Measurements from ENCODE around the gene SVIL.
"Not testable (repeated sequence)": the region's sequence is repeated elsewhere in the genome, so short reads cannot be mapped to it uniquely, and the experiment has no call there.

Gene SVIL

DNA sequence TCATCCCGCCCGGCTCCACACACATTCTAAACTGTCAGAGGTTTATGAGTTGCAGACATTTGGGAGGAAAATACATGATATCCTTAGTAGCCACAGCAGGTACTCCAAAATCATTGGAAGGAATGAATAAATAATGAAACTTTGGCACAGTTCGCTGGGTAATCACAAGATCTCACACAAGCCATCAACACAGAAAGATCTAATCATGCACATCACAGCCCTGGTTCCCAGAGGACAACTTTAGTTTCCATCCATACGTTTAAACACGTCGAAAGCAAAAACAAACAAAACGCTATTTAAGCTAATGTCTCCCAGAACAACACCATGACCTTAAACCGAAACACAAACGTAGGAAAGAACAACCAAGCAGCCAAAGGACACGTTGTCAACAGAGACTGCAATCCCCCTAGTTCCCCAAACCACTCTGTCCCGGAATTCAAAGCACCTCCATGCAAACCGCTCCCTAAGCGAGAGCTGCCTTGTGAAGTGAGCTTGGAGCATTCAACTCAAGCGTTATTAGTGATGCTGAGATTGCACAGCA lies 12.3 kb downstream of the SVIL start:
- DNase-seq (ENCODE audit: low read depth in 2 of 2): no peak

DNA sequence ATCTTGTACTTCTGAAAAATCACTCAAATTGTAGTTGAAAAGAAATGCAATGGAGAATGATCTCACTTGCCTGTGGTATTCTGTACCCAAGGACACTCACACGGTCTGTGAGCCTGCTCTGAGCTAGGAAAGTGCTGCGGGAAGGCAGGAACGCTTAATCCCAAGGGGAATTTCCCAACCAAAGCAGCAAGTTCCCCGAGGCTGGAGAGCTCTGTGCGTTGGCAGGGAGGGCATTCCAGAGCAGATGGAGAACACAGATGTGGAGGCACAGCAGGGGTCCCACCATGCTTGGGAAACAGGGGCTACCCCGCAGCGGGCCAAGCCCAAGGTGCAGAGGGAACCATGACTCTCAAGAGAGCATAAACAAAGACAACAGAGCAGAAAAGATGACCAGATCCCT lies 13.6 kb downstream of the SVIL start:
- DNase-seq (ENCODE audit: low read depth in 2 of 2): no peak

DNA sequence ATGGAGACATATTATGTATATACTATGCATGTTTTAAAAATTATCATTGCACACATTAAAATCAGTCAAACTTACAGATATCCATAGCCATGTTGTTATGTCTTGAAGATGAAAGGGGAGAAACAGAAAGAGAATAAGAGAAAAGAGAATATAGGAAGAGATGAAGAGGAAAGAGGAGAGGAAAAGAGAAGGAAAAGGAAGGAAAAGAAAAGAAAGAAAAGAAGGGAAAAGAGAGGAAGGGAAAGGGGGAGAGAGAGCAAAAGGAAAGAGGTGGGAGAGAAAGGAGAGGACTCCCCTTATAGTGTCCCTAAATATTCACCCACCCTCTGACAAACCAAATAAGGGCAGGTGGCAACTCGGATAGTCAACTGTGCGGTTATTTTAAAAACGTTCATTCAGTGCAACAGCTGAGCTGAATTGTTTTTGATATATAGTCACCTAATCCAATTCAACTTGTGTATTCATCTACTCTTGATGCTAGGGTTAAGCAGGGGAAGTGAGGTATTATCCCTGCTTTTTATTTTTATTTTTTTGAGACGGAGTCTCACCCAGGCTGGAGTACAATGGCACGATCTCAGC lies 14.6 kb downstream of the SVIL start:
- DNase-seq (ENCODE audit: low read depth in 2 of 2): no peak

DNA sequence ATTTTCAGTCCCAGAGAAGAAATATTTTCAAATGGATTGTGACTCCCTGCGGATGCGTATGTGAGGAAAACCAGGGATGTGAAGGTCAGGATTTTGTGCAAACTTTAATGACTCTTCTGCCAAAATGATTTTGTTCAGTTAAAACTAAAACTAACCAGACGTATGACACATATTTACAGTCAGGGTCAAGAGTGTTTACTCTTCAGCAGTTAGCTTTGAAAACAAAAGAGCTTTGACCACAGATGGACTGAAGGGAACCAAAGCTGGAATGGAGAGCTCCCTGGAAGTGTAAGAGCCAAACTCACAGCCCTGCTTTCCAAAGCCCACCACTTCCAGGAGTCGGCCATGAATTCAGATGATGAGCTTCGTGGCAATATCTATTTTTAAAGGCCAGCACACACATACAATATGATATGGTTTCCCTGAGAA lies 15.5 kb downstream of the SVIL start:
- DNase-seq (ENCODE audit: low read depth in 2 of 2): no peak

DNA sequence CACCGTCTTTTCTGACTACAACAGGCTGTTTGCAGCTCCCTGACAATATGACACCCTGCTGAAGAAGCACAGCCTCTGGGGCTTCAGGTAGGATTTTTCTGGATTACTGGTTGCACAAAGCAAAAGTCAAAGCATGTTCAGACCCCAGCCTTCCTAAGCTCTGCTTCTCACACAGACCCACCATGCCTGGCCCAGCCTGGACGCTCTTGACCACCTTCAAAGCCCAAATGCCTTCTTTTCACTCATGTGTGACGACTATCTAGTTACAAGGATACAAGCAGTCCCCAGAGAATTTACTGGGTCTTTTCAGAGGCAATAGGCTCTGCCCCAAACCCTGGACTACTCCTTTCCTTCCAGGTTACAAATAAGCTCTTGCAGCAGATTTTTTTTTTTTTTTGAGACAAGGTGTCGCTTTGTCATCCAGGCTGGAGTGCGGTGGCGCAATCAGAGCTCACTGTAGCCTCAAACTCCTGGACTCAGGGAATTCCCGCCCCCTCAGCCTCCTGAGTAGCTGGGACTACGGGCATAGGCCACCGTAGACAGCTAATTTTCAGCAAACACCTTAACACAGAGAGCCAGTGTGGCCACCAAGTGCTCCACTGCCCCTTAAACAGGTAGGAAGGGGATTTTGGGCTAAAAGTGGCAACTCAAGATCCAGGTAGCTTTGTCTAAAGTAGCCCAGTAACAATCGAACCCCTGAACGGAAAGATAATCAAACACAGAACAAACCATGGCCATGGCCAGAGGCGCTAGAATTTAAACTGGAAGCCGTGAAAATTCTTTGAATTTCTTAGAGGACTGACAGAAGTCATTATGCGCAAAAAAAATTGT lies 16.2 kb downstream of the SVIL start:
- DNase-seq (ENCODE audit: low read depth in 2 of 2): no peak

DNA sequence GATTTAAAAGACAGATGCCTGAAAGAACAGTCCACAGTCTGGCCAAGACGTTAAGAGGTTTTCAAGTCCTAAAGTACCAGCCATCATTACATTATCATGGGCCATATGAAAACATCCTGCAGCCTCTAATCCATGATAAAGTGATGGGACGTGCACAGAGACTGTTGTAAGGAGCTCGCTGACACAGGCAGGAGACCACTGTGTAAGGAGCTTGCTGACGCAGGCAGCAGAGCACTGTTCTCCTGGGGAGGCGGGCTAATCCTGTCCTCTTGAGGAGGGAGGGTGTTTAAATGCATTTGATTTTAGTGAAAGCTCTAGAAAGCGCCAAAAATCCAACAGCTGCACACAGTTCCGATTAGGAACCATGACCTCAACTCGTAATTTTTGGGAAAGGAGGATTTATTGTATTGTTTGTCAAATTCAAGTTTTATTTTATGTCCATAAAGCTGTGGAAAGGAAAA lies 16.9 kb downstream of the SVIL start:
- no peak for DNase-seq (ENCODE audit: low read depth in 2 of 2)

DNA sequence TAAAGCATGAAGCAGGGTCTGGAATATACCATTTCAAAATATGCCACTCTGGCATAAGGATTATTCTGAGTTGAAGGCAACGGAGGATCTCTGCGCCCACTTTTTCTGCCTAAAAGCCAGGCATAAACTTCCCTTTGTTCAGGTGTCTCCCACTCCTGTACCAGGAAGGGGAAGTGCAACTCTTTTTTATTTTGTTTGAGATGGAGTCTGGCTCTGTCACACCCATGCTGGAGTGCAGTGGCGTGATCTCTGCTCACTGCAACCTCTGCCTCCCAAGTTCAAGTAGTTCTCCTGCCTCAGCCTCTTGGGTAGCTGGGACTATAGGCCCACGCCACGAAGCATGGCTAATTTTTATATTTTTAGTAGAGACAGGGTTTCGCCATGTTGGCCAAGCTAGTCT lies 18.2 kb downstream of the SVIL start:
- no peak for DNase-seq (ENCODE audit: low read depth in 2 of 2)

DNA sequence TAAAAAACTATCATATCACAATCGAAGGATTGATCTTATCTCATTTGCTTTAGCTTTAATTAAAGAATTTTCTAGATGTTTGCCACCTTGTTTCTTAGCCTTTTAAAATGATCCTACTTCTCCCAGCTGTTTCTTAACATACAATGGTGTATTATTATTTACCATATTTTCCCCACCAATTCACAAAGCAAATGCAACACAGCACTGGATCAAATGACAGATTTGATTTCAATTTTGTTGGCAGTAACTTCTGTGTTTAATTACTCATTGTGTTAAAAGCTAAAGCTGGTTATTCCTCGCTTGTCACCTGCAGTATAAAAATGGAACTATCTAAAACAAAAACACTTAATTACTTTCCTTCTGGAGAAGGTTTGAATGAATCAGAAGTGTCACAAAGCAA lies 19.6 kb downstream of the SVIL start:
- no peak for DNase-seq (ENCODE audit: low read depth in 2 of 2)

DNA sequence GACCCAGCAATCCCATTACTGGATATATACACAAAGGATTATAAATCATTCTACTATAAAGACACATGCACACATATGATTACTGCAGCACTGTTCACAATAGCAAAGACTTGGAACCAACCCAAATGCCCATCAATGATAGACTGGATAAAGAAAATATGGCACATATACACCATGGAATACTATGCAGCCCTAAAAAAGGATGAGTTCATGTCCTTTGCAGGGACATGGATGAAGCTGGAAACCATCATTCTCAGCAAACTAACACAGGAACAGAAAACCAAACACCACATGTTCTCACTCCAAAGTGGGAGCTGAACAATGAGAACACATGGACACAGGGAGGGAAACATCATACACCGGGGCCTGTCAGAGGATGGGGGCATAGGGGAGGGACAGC lies 20.5 kb downstream of the SVIL start:
- not testable (repeated sequence) for DNase-seq (ENCODE audit: low read depth in 2 of 2)

DNA sequence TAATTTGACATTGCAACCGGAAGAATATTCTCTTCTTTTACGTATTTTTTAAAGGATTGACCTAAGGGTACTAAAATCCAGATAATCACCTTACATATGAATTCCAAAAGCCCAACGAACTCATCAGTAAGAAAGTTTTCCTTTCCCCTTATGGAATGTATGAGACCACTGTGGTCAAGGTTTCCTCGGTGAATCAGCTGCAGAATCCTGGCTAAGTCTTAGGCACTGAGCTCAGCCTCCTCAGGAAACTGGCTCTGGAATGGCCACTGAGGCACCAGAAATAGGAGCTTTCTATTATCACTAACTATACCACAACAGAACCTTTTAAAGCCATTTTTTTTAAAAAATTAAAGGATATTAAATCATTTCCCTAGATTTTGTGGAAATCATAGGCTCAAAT lies 21.0 kb downstream of the SVIL start:
- no peak for DNase-seq (ENCODE audit: low read depth in 2 of 2)

DNA sequence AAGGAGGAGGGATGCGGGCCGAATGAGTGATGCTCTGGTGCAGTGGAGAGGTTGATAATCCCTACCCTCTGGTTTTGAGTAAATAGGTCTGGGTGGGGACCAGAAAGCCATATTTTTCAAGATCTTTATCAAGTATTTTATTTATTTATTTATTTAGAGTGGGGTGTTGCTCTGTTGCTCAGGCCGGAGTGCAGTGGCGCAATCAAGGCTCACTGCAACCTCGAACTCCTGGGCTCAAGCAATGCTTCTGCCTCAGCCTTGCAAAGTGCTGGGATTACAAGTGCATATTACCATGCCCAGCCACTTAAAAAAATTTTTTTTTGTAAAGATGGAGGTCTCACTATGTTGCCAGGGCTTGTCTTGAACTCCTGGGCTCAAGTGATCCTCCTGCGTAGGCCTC lies 21.6 kb downstream of the SVIL start:
- DNase-seq (ENCODE audit: low read depth in 2 of 2): no peak

DNA sequence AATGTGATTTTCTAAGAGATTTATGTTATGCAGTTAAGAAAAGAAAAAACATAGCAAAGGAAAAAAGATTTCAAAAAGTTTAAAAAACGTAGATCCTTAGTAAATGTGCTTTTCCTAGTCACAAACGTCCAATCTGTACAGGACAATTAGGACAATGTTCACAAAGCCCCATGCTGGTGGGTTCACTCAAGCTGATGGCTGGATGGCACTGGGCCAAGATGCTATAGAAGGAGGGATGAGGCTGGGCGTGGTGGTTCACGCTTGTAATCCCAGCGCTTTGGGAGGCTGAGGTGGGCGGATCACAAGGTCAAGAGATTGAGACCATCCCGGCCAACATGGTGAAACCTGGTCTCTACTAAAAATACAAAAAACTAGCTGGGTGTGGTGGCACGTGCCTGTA lies 22.1 kb downstream of the SVIL start:
- no peak for DNase-seq (ENCODE audit: low read depth in 2 of 2)

DNA sequence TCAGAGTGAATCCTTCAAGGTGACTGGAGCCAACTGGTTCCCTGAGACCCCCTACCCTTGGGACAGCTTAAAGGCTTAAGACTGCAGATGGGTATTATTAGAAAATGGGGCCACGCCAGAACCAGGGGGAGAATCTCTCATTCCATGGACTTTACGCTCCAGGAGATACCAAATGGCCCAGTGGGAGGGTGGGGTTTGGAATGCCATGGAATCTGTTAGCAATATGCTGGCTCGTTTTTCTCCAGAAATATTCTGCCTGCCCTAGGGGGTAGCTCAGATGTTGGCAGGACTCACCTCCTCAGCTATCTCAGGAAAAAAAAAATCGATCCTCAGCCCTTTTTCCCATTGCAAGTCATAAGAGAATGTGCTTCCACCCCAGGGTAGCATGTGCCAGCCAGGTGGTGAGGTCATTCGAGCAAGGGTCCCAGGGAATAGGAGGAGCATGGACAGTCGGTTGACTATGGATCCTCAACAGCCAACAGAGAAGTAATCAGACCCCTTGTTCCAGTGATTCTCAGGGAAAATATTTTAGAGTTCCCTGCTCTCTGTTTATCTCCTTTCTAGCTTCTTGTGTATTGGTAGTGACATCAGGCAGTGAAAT lies 22.9 kb downstream of the SVIL start:
- DNase-seq (ENCODE audit: low read depth in 2 of 2): no peak

DNA sequence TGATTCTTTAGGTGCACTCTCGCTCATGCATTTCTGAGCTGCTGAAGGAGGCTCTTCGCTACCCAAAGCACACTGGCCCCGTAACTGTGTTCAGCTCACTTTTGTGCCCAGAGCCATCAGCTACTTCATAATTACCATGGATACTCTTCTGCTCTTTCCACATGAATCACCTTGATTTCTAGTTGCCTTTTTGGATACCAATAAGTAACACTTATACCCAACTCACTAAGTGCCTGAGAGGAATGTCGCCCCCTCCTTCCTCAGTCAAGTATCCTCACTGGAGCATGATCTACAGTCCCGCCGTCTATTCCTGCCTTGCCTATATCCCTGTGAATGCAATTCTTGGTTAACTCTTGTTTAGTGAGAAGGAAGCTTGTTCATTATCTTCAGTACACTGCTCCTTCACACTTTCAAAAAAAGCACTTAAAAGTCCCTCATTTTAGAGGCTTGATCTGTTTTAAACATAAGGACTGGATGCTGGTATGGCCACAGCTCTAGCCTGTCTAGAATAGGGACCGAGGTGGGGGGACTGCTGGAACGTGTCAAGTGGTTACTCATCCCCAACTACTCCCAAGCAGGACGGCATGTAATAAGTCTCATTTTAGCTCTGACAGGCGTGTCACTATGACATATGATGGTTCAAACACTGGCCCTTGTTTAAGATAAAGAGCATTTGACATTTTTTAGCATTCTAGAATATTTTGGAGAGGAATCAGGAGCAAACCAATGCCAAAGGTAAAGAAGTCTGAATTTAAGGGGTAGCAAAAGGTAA lies 23.7 kb downstream of the SVIL start:
- DNase-seq (ENCODE audit: low read depth in 2 of 2): no peak

DNA sequence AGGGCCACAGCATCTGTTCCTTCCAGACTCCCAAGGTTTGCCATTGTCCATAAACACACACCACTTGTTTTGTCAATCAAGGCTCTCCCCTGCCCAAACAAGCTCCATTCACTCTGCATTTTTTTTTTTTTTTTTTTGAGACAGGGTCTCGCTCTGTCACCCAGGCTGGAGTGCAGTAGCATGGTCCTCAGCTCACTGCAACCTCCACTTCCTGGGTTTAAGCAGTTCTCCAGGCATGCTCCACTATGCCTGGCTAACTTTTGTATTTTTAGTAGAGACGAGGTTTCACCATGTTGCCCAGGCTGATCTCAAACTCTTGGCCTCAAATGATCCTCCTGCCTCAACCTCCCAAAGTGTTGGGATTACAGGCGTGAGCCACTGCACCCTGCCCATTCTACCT lies 24.4 kb downstream of the SVIL start:
- DNase-seq (ENCODE audit: low read depth in 2 of 2): not testable (repeated sequence)

DNA sequence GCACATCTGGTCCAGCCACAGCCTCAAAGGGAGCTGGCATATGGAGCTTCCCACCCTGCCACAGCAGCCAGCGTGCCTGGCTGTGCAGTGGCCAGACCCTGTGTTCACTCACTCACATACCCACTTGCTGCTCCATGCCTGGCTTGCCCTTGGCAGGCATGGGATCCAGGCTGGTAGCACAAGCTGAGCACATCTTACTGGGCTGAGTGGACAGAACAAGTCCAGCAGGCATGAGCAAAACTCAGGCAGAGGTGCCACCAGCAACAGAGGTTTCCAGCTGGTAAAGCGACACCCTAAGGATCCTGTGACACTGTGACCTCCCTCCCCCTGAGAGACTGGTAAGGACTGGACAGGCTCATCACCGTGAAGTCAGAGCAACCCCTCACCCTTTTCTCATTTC lies 25.1 kb downstream of the SVIL start:
- DNase-seq (ENCODE audit: low read depth in 2 of 2): no peak

DNA sequence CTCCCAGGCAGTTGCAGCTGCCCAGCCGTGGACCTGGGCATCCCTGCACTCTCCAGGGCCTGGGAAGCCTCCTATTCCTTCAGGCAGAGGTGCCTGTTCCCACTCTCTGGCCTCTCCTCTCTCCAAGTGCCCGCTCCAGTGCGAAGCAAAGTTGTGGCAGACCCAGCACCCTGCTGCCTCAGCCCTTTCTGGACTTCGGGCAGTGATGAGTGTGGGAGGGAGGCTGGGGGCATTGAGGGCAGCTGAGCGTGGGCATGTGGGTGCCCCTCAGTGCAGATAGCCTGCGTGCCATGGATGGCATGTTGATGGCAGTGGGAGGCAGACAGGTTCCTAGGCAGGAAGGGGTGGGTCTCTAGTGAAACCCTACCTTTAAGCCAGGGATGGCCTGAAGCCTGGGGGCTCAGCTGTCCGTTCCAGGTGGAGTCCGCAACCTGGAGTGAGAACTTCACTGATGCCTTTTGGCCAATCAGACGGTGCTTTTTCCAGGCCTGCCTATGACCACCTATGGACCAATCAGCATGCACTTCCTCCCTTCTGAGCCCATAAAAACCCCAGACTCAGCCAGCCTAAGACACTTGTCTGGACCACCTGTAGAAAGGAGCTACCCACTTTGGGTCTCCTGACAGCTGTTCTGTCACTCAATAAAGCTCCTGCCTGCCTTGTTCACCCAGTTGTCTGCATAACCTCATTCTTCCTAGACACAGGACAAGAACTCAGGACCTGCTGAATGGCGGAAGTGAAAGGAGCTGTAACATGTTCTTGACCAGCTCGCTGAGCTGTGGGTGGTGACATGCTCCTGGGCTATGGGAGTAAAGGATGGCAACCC lies 26.1 kb downstream of the SVIL start:
- no peak for DNase-seq (ENCODE audit: low read depth in 2 of 2)

DNA sequence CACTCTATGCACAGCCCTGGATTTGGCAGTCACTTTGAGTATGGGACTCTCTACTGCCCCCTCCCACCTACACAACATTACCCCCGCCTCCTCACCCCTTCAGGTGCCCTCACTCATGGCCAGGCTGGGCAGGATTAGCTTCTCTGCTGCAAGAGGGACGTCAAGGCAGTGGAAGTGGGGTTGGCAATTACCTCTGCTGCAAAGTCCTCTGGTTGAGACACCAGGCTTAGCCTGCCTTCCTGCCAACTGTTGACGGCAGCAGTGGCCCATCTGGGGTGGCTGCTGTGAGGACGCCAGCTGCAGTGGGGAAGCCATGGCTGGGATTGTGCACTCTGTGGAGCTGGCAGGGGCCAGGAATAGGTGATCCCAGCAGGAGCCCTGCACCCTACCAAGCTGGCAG lies 26.7 kb downstream of the SVIL start:
- no peak for DNase-seq (ENCODE audit: low read depth in 2 of 2)

DNA sequence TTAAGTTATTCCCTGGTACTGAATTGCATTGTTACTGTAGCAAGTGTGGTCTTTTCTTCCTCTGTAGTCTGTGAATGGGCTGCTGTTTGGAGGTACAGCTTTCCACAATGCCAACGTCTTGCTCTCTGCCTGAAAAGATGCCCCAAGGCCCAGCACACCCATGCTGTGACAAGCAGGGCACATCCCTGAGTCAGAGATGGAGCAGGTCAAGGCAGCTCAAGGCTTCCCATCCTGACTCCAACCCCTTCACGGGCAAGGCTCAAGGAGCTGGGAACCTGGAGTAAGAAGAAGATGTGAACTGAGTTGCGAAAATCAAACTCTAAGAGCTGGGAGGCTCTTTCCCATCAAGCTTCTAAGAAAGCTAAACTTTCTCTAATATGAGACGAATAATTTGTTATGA lies 27.2 kb downstream of the SVIL start:
- no peak for DNase-seq (ENCODE audit: low read depth in 2 of 2)

DNA sequence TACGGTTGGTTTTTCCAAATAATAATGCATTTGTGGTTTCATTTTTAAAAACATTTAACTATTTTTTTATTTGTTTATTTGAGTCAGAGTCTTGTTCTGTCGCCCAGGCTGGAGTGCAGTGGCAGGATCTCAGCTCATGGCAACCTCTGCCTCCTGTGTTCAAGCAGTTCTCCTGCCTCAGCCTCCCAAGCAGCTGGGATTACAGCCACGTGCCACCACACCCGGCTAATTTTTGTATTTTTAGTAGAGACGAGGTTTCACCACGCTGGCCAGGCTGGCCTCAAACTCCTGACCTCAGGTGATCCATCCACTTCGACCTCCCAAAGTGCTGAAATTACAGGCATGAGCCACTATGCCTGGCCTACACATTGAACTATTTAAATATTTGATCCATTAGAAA lies 28.1 kb downstream of the SVIL start:
- DNase-seq (ENCODE audit: low read depth in 2 of 2): not testable (repeated sequence)

DNA sequence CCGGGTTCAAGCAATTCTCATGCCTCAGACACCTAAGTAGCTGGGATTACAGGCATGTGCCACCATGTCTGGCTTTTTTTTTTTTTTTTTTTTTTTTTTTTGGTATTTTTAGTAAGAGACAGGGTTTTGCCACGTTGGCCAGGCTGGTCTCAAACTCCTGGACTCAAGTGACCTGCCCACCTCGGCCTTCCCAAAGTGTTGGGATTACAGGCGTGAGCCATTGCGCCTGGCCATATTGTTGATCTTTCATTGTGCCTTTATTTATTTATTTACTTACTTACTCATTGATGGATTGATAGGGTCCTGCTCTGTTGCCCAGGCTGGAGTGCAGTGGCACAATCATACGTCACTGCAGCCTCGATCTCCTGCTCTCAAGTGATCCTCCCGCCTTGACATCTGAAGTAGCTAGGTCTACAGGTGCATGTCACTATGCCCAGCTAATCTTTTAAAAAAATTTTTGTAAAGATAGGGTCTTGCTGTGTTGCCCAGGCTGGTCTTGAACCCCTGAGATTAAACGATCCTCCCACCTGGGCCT lies 30.4 kb downstream of the SVIL start:
- DNase-seq (ENCODE audit: low read depth in 2 of 2): no peak
